GM18858 (cell line): Measurements from ENCODE around the gene KRTAP21-1.
"Not testable (repeated sequence)": the region's sequence is repeated elsewhere in the genome, so short reads cannot be mapped to it uniquely, and the experiment has no call there.

Experiments
- ATAC-seq: cut with Tn5 transposase; IDR thresholded peaks from one replicate; pipeline ENCODE4 v1.9.1; 2021; ENCODE audit not compliant: unreplicated experiment

KRTAP21-1 gene

GRCh38 chr21:30755328-30755727 is at the start of gene KRTAP21-1:
Gene KRTAP21-1 (minus strand): TSS chr21:30755428. CDS start chr21:30755378, 50 bp downstream.
- not testable (repeated sequence) for ATAC-seq

GRCh38 chr21:30800605-30801004 is 45.4 kb upstream of the KRTAP21-1 start:
- no peak for ATAC-seq

- no peak for ATAC-seq
Observed at GRCh38 chr21:30793581-30794314, 38.5 kb upstream of the KRTAP21-1 start.

DNA sequence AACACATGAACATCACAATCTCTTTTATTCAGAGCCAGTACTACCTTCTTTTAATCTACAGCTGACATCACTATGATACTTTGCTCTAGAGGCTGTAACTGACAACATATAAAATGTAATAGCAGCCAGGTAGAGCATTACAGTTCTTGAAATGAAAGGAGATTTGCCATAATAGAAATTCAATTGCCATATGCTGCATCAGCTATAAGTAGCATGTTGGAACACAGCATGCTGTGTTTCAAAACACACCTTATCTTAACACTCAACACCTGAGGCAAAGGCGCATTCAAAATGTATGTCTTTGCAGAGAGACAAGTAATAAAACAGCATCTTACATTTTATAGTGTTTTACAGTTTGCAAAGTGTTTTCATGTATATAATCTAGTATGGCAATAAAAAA is 24.0 kb upstream of the KRTAP21-1 start:
- ATAC-seq, result no peak

GRCh38 chr21:30769724-30770431 is 14.7 kb upstream of the KRTAP21-1 start:
- no peak for ATAC-seq

DNA sequence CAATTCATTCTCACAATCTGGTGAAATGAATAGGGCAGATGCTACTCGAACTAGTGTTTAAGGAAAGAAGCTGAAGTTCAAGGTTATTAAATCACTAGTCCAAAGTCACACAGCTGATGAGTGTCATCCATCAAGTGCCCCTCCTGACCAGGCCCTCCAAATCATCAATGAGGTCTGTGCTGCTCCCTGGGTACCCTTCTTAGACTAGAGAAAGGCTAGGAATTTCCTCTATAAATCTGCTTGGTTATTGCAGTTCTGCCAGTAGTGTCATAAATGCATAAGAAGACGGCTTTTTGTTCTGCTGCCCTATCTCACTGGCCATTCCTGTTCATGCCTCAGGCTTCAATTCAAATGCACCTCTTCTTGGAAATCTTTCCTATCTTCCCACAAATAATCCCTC is 5.5 kb upstream of the KRTAP21-1 start:
- no peak for ATAC-seq

- no peak for ATAC-seq
Observed at GRCh38 chr21:30758306-30758705, 3.1 kb upstream of the KRTAP21-1 start.

DNA sequence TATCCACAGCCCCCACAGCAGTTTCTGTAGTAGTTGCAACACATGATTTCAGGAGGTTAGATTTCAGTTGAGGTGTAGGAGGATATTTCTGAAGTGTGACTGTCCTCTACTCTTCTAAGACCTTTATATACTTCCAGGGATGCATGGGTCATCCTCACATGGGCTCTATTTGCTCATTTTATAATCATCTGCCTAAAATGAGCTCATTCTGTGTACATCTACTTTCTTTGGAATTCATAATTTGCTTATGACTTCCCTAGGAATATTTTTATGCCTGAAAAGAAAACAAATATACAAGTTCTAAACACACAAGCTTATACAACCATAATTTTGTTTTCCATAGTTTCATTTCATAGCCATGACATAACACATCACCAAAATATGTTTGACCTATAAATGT is 8.1 kb downstream of the KRTAP21-1 start, which contains the start of gene KRTAP21-2:
TSS of gene KRTAP21-2 (minus strand) at position 101 of the 400 bp plus-strand sequence. CDS start at position 44, 57 bp downstream.
- no peak for ATAC-seq

DNA sequence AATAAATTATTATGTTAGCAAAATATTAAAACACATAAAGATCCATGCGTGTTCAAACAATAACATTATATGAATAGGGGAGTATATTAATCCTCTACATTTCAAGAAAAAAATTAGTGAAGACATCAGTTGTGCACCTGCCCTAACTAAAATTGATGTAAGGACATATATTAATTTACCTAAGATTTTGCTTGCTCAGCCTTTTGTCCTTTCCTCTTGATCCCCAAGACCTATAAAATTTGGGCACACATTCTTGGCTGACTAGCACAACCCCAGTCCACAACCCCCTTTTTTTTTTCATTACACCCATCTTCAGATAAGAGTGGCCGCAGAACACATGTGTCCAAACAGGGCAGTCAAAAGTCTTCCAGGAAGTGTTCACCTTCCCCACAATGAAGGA is 14.8 kb downstream of the KRTAP21-1 start:
- no peak for ATAC-seq

GRCh38 chr21:30733026-30733425 is 22.2 kb downstream of the KRTAP21-1 start:
- ATAC-seq, result no peak

GRCh38 chr21:30726726-30727125 is 28.5 kb downstream of the KRTAP21-1 start:
- no peak for ATAC-seq

DNA sequence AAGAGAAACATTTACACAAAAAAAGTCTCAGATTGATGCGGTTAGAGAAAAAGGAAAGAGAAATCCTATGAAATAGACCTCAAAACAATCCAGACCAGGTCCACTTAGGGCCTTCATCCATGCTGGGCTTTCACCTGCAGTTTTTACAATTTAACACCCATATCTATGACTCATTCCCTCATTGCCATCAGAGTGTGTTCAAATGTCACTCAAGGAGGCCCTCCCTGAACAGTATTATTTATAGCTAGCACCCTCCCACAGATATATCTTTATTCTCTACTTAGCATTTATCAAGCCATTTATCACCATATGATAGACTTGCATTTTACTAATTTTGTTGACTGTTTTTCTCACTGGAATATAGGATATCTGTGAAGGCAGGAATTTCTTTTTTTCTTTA is 35.8 kb downstream of the KRTAP21-1 start:
- ATAC-seq, result no peak

- peak; percentile 56 for ATAC-seq
Observed at GRCh38 chr21:30718239-30718909, 36.9 kb downstream of the KRTAP21-1 start, which contains the start of gene KRTAP21-3. Gene KRTAP21-3 (minus strand): TSS chr21:30718777. CDS start chr21:30718759, 18 bp downstream.

- ATAC-seq, result no peak
Observed at GRCh38 chr21:30717105-30717504, 38.1 kb downstream of the KRTAP21-1 start.

GRCh38 chr21:30714946-30715345 is 40.3 kb downstream of the KRTAP21-1 start:
- no peak for ATAC-seq

GRCh38 chr21:30714456-30714855 is 40.8 kb downstream of the KRTAP21-1 start:
- ATAC-seq, result no peak

GRCh38 chr21:30713766-30714165 is 41.5 kb downstream of the KRTAP21-1 start:
- ATAC-seq, result no peak

DNA sequence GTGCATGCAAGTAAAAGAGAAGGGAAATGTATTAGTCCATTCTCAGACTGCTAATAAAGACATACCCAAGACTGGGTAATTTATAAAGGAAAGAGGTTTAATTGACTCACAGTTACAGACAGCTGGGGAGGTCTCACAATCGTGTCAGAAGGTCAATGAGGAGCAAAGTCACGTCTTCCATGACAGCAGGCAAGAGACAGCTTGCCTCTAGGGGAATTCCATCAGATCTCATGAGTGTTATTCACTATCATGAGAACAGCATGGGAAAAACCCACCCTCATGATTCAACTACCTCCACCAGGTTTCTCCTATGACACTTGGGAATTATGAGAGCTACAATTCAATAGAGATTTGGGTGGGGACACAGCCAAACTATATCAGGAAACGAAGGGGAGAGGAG is 44.7 kb downstream of the KRTAP21-1 start:
- no peak for ATAC-seq

DNA sequence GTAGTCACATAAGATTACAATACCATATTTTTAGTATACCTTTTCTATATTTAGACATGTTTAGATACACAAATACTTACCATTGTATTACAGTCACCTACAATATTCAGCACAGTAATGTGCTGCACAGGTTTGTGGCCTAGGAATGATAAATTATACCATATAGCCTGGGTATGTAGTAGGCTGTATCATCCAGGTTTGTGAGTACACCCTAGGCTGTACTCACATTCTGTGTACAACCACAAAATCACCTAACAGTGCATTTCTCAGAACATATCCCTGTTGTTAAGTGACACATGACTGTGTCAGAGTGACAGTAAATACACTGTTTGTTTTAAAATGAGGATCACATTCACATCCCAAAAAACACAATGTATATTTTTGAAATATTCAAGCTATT is 47.8 kb downstream of the KRTAP21-1 start:
- no peak for ATAC-seq
